ENCODE data around the gene NR5A1. TPM values are rescaled to one million over a fixed set of nuclear protein-coding genes. Genes with fewer than 3 reads are reported as not detected.

NR5A1 gene
- total and polyA plus RNA-seq, 2 of the 13 experiments (the other 11 are each of a cell fraction or from before 2014, with no cell fraction given), result 28.9 to 44.7 TPM

GRCh38 chr9:124506931-124507879 is at the start of gene NR5A1 (continued):
- TF ChIP-seq SNAI1 (CRISPR knock-in tag; IDR thresholded peaks at IDR 0.05; ENCODE audit: borderline replicate concordance) (peak; percentile 44; the same call in 1 of the 2 replicates), CEBPG (CRISPR knock-in tag; IDR thresholded peaks at IDR 0.05) (no peak), ZMYM3 (CRISPR knock-in tag; IDR thresholded peaks at IDR 0.05) (peak; percentile 79), ZNF251 (CRISPR knock-in tag; IDR thresholded peaks at IDR 0.05) (no peak), ATF7-NPFF (CRISPR knock-in tag; IDR thresholded peaks at IDR 0.05; ENCODE audit: low read depth) (0 out of 2 replicates have a peak, but pooled peaks have one; percentile 32), XBP1 (CRISPR knock-in tag; IDR thresholded peaks at IDR 0.05) (no peak), ELF3 (CRISPR knock-in tag; IDR thresholded peaks at IDR 0.05) (peak; percentile 68; the same call in 1 of the 2 replicates), ZNF12 (CRISPR knock-in tag; IDR thresholded peaks at IDR 0.05) (peak; percentile 13; the same call in 1 of the 2 replicates), TBX2 (CRISPR knock-in tag; IDR thresholded peaks at IDR 0.05; ENCODE audit: borderline replicate concordance) (peak; percentile 63), ERF (CRISPR knock-in tag; IDR thresholded peaks at IDR 0.05) (peak; percentile 35), RARG (CRISPR knock-in tag; IDR thresholded peaks at IDR 0.05; ENCODE audit: low read depth) (0 out of 2 replicates have a peak, but pooled peaks have one; percentile 35), BRD4 (CRISPR knock-in tag; IDR thresholded peaks at IDR 0.05) (peak; percentile 61), ETV6 (CRISPR knock-in tag; conservative IDR thresholded peaks at IDR 0.05) (peak; percentile 72; the same call in 1 of the 2 replicates), KLF11 (CRISPR knock-in tag; IDR thresholded peaks at IDR 0.05) (no peak), KAT8 (CRISPR knock-in tag; IDR thresholded peaks at IDR 0.05) (peak; percentile 71; the same call in 1 of the 2 replicates), MED1 (CRISPR knock-in tag; IDR thresholded peaks at IDR 0.05) (peak; percentile 39), MNT (IDR thresholded peaks at IDR 0.05) (no peak), ZNF296 (CRISPR knock-in tag; conservative IDR thresholded peaks at IDR 0.05) (peak; percentile 58; the same call in 1 of the 2 replicates), RBFOX2 (IDR thresholded peaks at IDR 0.05; ENCODE audit: low read depth, low read length) (peak; percentile 87), ZMAT3 (CRISPR knock-in tag; conservative IDR thresholded peaks at IDR 0.05) (peak; percentile 70; the same call in 1 of the 2 replicates), SNAPC2 (CRISPR knock-in tag; IDR thresholded peaks at IDR 0.05) (peak; percentile 10; the same call in 1 of the 2 replicates), ZNF598 (CRISPR knock-in tag; IDR thresholded peaks at IDR 0.05; ENCODE audit: borderline replicate concordance) (peak; percentile 86; the same call in 1 of the 2 replicates), ZFP91 (CRISPR knock-in tag; IDR thresholded peaks at IDR 0.05; ENCODE audit: borderline replicate concordance) (peak; percentile 41; the same call in 1 of the 2 replicates), ASH2L (IDR thresholded peaks at IDR 0.05; ENCODE audit: insufficient read length, low read depth, low read length) (peak; percentile 51), SOX13 (IDR thresholded peaks at IDR 0.05) (0 out of 2 replicates have a peak, but pooled peaks have one; percentile 11), SOX13 (CRISPR knock-in tag; conservative IDR thresholded peaks at IDR 0.05 in 1 of 2, IDR thresholded peaks at IDR 0.05 in 1 of 2) (no peak), ZFP82 (CRISPR knock-in tag; IDR thresholded peaks at IDR 0.05; ENCODE audit: borderline replicate concordance) (peak; percentile 73; the same call in 1 of the 2 replicates)
